ENCODE measurements around the gene B4GALNT3. TPM values are rescaled to one million over a fixed set of nuclear protein-coding genes. Genes with fewer than 3 reads are reported as not detected.

Gene B4GALNT3
- total RNA-seq, 3 donors from 2014 or later (not counting 1 experiment from before 2014, with no cell fraction given): 0.93 to 4.2 TPM; not detected in 1

GRCh38 chr12:543114-543451 is 83.3 kb downstream of the B4GALNT3 start:
- Mint-ChIP-seq H3K27me3 (ENCODE audit: low read depth in 2 of 2) (peaks cover 4 to 7% of the 10 kb centered on the region in 2 donors), H3K4me3 (no peak overlapping the region), H3K4me1 (peaks cover 40 to 52% of the 10 kb centered on the region in 2 donors), H3K27ac (no peak overlapping the region), H3K36me3 (no peaks in the 10 kb centered on the region), H3K9me3 (no peaks in the 10 kb centered on the region)
- no peak overlapping the region for H3K4me3 ChIP-seq (ENCODE audit: low read length)
- intact Hi-C loops (cut with micrococcal nuclease): no loop called here
- H3K36me3 ChIP-seq (ENCODE audit: control insufficient read depth, insufficient read depth, low read length): no peaks in the 10 kb centered on the region
- ATAC-seq: no peak
- no peaks in the 10 kb centered on the region for H3K9me3 ChIP-seq (ENCODE audit: control insufficient read depth, insufficient read depth, low read length)
- peaks cover 35% of the 10 kb centered on the region for H3K4me1 ChIP-seq (ENCODE audit: control insufficient read depth, insufficient read depth, low read length)
- no peak for DNase-seq
- H3K27me3 ChIP-seq (ENCODE audit: control insufficient read depth, insufficient read depth, low read length): no peaks in the 10 kb centered on the region
- WGBS (ENCODE audit: insufficient coverage): 96% methylated on average over 6 of the region's 9 CpGs
- no peak for TF ChIP-seq CTCF (IDR thresholded peaks at IDR 0.05)
- no peak overlapping the region for H3K27ac ChIP-seq (ENCODE audit: low read length)

GRCh38 chr12:544142-544541 is 84.4 kb downstream of the B4GALNT3 start:
- H3K27me3 ChIP-seq (ENCODE audit: control insufficient read depth, insufficient read depth, low read length): no peaks in the 10 kb centered on the region
- H3K27me3 Mint-ChIP-seq (ENCODE audit: low read depth in 2 of 2): peaks cover 4 to 7% of the 10 kb centered on the region in 2 donors
- ATAC-seq: no peak
- H3K27ac ChIP-seq (ENCODE audit: low read length): no peak overlapping the region
- H3K4me3 Mint-ChIP-seq: no peak overlapping the region
- no peaks in the 10 kb centered on the region for H3K9me3 ChIP-seq (ENCODE audit: control insufficient read depth, insufficient read depth, low read length)
- H3K4me1 ChIP-seq (ENCODE audit: control insufficient read depth, insufficient read depth, low read length): peaks cover 24% of the 10 kb centered on the region
- H3K36me3 ChIP-seq (ENCODE audit: control insufficient read depth, insufficient read depth, low read length): no peaks in the 10 kb centered on the region
- intact Hi-C loops (cut with micrococcal nuclease): no loop called here
- WGBS (ENCODE audit: insufficient coverage): 91% methylated on average over 8 of the region's 8 CpGs
- H3K36me3 Mint-ChIP-seq: no peaks in the 10 kb centered on the region
- no peak overlapping the region for H3K27ac Mint-ChIP-seq
- TF ChIP-seq CTCF (IDR thresholded peaks at IDR 0.05): no peak
- no peaks in the 10 kb centered on the region for H3K9me3 Mint-ChIP-seq
- no peak for DNase-seq
- peaks cover 33 to 46% of the 10 kb centered on the region in 2 donors for H3K4me1 Mint-ChIP-seq
- no peak overlapping the region for H3K4me3 ChIP-seq (ENCODE audit: low read length)

- Histone ChIP-seq H3K4me1 (ENCODE audit: control insufficient read depth, insufficient read depth, low read length) (peaks cover 15% of the 10 kb centered on the region), H3K9me3 (ENCODE audit: control insufficient read depth, insufficient read depth, low read length) (no peaks in the 10 kb centered on the region), H3K27ac (ENCODE audit: low read length) (no peak overlapping the region), H3K36me3 (ENCODE audit: control insufficient read depth, insufficient read depth, low read length) (no peaks in the 10 kb centered on the region), H3K4me3 (ENCODE audit: low read length) (no peak overlapping the region), H3K27me3 (ENCODE audit: control insufficient read depth, insufficient read depth, low read length) (no peaks in the 10 kb centered on the region)
- Mint-ChIP-seq H3K27me3 (ENCODE audit: low read depth in 2 of 2) (peaks cover 4 to 7% of the 10 kb centered on the region in 2 donors), H3K4me1 (peaks cover 23 to 36% of the 10 kb centered on the region in 2 donors), H3K4me3 (no peak overlapping the region), H3K36me3 (no peaks in the 10 kb centered on the region), H3K9me3 (no peaks in the 10 kb centered on the region), H3K27ac (no peak overlapping the region)
- no peak for TF ChIP-seq CTCF (IDR thresholded peaks at IDR 0.05)
- DNase-seq: no peak
- intact Hi-C loops (cut with micrococcal nuclease): no loop called here
- no peak for ATAC-seq
- whole genome bisulfite sequencing (ENCODE audit: insufficient coverage): 77% methylated on average over 8 of the region's 9 CpGs
Observed at GRCh38 chr12:544941-545635, 85.3 kb downstream of the B4GALNT3 start.

GRCh38 chr12:545835-546234 is 86.1 kb downstream of the B4GALNT3 start:
- no peak overlapping the region for H3K27ac Mint-ChIP-seq
- 51% methylated on average over 6 of the region's 6 CpGs for WGBS (ENCODE audit: insufficient coverage)
- H3K9me3 Mint-ChIP-seq: no peaks in the 10 kb centered on the region
- Histone ChIP-seq H3K27me3 (ENCODE audit: control insufficient read depth, insufficient read depth, low read length) (no peaks in the 10 kb centered on the region), H3K9me3 (ENCODE audit: control insufficient read depth, insufficient read depth, low read length) (no peaks in the 10 kb centered on the region), H3K36me3 (ENCODE audit: control insufficient read depth, insufficient read depth, low read length) (no peaks in the 10 kb centered on the region), H3K4me1 (ENCODE audit: control insufficient read depth, insufficient read depth, low read length) (peaks cover 11% of the 10 kb centered on the region), H3K4me3 (ENCODE audit: low read length) (no peak overlapping the region), H3K27ac (ENCODE audit: low read length) (no peak overlapping the region)
- H3K27me3 Mint-ChIP-seq (ENCODE audit: low read depth in 2 of 2): peaks cover 4 to 7% of the 10 kb centered on the region in 2 donors
- no peaks in the 10 kb centered on the region for H3K36me3 Mint-ChIP-seq
- H3K4me3 Mint-ChIP-seq: no peak overlapping the region
- peaks cover 20 to 33% of the 10 kb centered on the region in 2 donors for H3K4me1 Mint-ChIP-seq
- intact Hi-C loops (cut with micrococcal nuclease): no loop called here
- TF ChIP-seq CTCF (IDR thresholded peaks at IDR 0.05): no peak
- ATAC-seq: no peak
- no peak for DNase-seq

Measured in natural killer cell (primary cell).